ENCODE results near the gene SMLR1. TPM values are rescaled to one million over a fixed set of nuclear protein-coding genes. Genes with fewer than 3 reads are reported as not detected.

The SMLR1 gene
- total RNA-seq, 3 donors from 2014 or later: not detected

- TF ChIP-seq, protein P1, sequence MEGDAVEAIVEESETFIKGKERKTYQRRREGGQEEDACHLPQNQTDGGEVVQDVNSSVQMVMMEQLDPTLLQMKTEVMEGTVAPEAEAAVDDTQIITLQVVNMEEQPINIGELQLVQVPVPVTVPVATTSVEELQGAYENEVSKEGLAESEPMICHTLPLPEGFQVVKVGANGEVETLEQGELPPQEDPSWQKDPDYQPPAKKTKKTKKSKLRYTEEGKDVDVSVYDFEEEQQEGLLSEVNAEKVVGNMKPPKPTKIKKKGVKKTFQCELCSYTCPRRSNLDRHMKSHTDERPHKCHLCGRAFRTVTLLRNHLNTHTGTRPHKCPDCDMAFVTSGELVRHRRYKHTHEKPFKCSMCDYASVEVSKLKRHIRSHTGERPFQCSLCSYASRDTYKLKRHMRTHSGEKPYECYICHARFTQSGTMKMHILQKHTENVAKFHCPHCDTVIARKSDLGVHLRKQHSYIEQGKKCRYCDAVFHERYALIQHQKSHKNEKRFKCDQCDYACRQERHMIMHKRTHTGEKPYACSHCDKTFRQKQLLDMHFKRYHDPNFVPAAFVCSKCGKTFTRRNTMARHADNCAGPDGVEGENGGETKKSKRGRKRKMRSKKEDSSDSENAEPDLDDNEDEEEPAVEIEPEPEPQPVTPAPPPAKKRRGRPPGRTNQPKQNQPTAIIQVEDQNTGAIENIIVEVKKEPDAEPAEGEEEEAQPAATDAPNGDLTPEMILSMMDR (IDR thresholded peaks at IDR 0.05): no peak
- TF ChIP-seq POLR2AphosphoS5 (IDR thresholded peaks at IDR 0.05) (no peak), POLR2A (IDR thresholded peaks at IDR 0.05) (no peak)
- Histone ChIP-seq H3K4me1 (no peaks in the 10 kb centered on the region), H3K27ac (no peak overlapping the region), H3K9me3 (no peaks in the 10 kb centered on the region), H3K27me3 (no peaks in the 10 kb centered on the region), H3K36me3 (no peaks in the 10 kb centered on the region), H3K4me3 (no peak overlapping the region)
- DNase-seq (ENCODE audit: low spot score in 2 of 2): no peak
- intact Hi-C loops (cut with DNase I; ENCODE audit: low total_unique reads): no loop called here
Observed at GRCh38 chr6:130862370-130862769, 35.2 kb downstream of the SMLR1 start.

DNA sequence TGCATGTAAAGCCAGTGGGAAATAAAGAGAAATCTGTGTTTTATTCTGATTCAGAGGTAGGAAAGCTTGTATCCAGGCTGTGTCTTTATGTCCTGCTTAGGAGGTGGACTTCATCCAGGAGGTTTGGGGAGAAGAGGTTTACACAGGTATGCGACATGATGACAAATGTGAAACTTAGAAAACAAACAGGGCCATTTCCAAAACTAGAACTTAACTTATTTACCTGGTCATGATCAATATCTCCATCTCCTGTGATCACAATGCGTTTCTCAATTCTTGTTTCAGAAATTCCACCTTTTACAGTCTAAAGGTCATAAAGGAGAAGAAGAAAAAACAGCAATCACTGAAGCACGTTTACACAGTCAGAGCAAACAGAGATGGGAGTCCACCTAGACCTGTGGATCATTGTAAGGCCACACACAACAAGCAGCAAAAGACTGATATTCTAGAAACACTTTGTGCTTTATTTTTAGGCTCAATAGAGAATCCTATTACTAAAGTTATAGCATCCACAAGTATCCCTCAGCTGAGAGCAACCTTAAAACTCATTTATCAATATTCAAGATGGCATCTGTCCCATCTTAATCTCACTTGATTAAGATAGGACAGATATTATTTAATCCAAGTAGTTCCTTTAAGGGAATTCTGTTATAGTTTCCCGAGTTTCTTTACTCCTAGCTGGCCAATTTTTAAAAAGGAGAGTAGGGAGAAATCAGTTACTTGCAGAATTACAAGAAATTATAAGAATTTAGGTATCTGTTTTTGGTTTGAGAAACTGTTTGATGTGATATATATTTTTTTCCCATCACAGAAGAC is 36.4 kb downstream of the SMLR1 start:
- Histone ChIP-seq H3K36me3 (no peaks in the 10 kb centered on the region), H3K4me3 (no peak overlapping the region), H3K4me1 (no peaks in the 10 kb centered on the region), H3K9me3 (no peaks in the 10 kb centered on the region), H3K27ac (no peak overlapping the region), H3K27me3 (no peaks in the 10 kb centered on the region)
- intact Hi-C loops (cut with DNase I; ENCODE audit: low total_unique reads): no loop called here
- TF ChIP-seq, protein P1 (IDR thresholded peaks at IDR 0.05): no peak
- TF ChIP-seq POLR2AphosphoS5 (IDR thresholded peaks at IDR 0.05) (no peak), POLR2A (IDR thresholded peaks at IDR 0.05) (no peak)
- no peak for DNase-seq (ENCODE audit: low spot score in 2 of 2)

DNA sequence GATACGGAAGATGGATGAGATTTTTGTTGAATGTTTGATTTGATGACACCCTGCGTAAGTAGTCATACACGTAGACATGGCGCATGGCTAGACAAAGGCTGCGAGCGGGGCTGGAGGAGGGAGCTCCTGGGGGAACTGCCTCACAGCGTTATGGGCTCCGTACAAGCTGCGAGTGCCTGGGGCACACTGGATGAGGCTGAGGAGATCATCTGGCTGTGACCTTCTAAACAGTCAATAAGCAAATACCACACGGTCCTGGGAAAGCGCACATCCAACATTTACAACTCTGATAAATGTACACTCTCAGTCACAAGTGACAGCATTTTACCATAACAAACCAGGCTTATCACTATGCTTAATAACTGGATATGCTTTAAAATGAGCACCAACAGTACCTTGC is 37.1 kb downstream of the SMLR1 start:
- no peaks in the 10 kb centered on the region for H3K4me1 ChIP-seq
- H3K27ac ChIP-seq: no peak overlapping the region
- no peak for DNase-seq (ENCODE audit: low spot score in 2 of 2)
- no peak overlapping the region for H3K4me3 ChIP-seq
- H3K36me3 ChIP-seq: no peaks in the 10 kb centered on the region
- no peak for TF ChIP-seq POLR2AphosphoS5 (IDR thresholded peaks at IDR 0.05)
- TF ChIP-seq, protein P1 (IDR thresholded peaks at IDR 0.05): no peak
- TF ChIP-seq POLR2A (IDR thresholded peaks at IDR 0.05): no peak
- intact Hi-C loops (cut with DNase I; ENCODE audit: low total_unique reads): no loop called here
- H3K27me3 ChIP-seq: no peaks in the 10 kb centered on the region
- no peaks in the 10 kb centered on the region for H3K9me3 ChIP-seq

- Histone ChIP-seq H3K27me3 (no peaks in the 10 kb centered on the region), H3K4me1 (no peaks in the 10 kb centered on the region), H3K36me3 (no peaks in the 10 kb centered on the region), H3K27ac (no peak overlapping the region), H3K9me3 (no peaks in the 10 kb centered on the region), H3K4me3 (no peak overlapping the region)
- intact Hi-C loops (cut with DNase I; ENCODE audit: low total_unique reads): no loop called here
- no peak for DNase-seq (ENCODE audit: low spot score in 2 of 2)
- TF ChIP-seq, protein P1 (IDR thresholded peaks at IDR 0.05): no peak
- TF ChIP-seq POLR2AphosphoS5 (IDR thresholded peaks at IDR 0.05): no peak
- no peak for TF ChIP-seq POLR2A (IDR thresholded peaks at IDR 0.05)
Observed at GRCh38 chr6:130865793-130866192, 38.6 kb downstream of the SMLR1 start.

GRCh38 chr6:130869681-130870080 is 42.5 kb downstream of the SMLR1 start:
- no peaks in the 10 kb centered on the region for H3K9me3 ChIP-seq
- no peaks in the 10 kb centered on the region for H3K27me3 ChIP-seq
- no peaks in the 10 kb centered on the region for H3K4me1 ChIP-seq
- H3K4me3 ChIP-seq: no peak overlapping the region
- H3K36me3 ChIP-seq: no peaks in the 10 kb centered on the region
- intact Hi-C loops (cut with DNase I; ENCODE audit: low total_unique reads): no loop called here
- H3K27ac ChIP-seq: no peak overlapping the region
- TF ChIP-seq, protein P1 (IDR thresholded peaks at IDR 0.05): no peak
- TF ChIP-seq POLR2A (IDR thresholded peaks at IDR 0.05) (no peak), POLR2AphosphoS5 (IDR thresholded peaks at IDR 0.05) (no peak)
- DNase-seq (ENCODE audit: low spot score in 2 of 2): no peak
